ENCODE results near the gene TMA7.
A peak's percentile ranks its signal among the peaks of the same experiment; 100 is the strongest.
"Not testable (repeated sequence)": the region's sequence is repeated elsewhere in the genome, so short reads cannot be mapped to it uniquely, and the experiment has no call there.

TMA7 gene

GRCh38 chr3:48439820-48440589 lies at the start of gene TMA7, which contains the start of gene CCDC51:
TMA7 (plus strand) TSS chr3:48440257; CDS start chr3:48440297, 40 bp downstream.
CCDC51 (minus strand) TSS chr3:48440119; CDS start chr3:48435128, 4,991 bp downstream.
- peak; percentile 98 for DNase-seq (ENCODE audit: low spot score)

GRCh38 chr3:48394391-48394790 lies 45.7 kb upstream of the TMA7 start:
- DNase-seq (ENCODE audit: low spot score) = no peak

GRCh38 chr3:48395714-48396113 lies 44.3 kb upstream of the TMA7 start:
- no peak for DNase-seq (ENCODE audit: low spot score)

GRCh38 chr3:48397767-48398681 lies 42.0 kb upstream of the TMA7 start:
- DNase-seq (ENCODE audit: low spot score) = no peak

- no peak for DNase-seq (ENCODE audit: low spot score)
Measured at GRCh38 chr3:48398701-48399386, 41.2 kb upstream of the TMA7 start.

DNA sequence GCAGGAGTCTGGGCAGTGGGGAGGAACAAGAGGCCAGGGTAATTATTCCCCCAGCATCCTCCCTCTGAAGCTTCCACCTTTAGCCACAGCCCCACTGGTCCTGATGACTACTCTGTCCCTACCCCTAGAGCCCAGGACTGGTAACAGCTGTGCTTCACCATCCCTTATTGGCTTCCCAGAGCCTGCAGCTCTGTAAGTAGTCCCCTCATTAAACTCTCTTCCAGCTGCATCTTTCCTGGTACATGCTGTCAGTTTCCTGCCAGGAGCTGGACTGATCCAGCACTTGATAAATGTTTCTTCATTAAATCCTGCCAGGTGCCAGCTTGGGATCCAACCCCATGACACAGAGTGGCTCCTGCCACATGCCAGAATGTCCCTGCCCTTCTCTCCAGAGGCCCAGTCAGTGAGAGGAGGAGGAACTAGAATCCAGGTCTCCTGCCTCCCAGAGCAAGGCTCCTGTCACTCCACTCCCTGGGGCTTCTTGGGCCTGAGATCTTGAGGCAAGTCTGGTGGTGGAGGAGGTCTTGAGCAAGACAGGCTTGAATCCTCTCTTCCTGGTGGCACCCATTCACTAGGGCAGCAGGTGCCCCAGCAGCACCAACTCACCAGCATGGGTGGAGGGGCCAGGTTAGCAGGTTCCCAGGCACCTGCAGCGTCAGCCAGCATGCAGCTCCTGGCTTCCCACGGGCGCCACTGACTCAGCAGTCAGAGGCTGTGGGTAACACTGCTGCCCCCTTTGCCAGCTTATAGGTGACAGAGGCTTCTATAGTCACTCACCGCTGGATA lies 40.5 kb upstream of the TMA7 start:
- no peak for DNase-seq (ENCODE audit: low spot score)

GRCh38 chr3:48400824-48401433 lies 39.1 kb upstream of the TMA7 start:
- DNase-seq (ENCODE audit: low spot score) = peak; percentile 66

GRCh38 chr3:48401434-48401901 lies 38.6 kb upstream of the TMA7 start:
- DNase-seq (ENCODE audit: low spot score) = not testable (repeated sequence)

DNA sequence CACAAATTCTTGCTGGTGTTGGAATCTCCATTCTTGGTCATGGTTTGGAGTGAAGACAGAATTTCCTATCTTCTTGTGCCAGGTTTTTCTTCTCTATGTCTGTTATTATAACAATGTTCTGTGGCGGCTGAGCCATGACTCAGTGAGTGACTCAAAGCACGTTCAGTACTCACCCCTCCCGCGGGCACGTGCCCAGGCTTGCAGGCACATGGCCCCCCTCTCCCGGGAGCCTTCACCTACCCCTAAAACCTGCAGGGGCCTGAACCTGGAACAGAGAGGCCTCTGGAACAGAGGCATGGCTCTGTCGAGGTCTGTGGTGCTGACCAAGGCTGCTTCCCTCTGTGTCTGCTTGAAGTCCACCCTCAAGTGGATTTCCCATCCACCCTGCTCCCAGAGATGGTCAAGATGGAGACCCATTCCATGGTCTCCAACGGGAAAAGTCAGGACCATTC lies 37.8 kb upstream of the TMA7 start:
- DNase-seq (ENCODE audit: low spot score) = no peak

DNA sequence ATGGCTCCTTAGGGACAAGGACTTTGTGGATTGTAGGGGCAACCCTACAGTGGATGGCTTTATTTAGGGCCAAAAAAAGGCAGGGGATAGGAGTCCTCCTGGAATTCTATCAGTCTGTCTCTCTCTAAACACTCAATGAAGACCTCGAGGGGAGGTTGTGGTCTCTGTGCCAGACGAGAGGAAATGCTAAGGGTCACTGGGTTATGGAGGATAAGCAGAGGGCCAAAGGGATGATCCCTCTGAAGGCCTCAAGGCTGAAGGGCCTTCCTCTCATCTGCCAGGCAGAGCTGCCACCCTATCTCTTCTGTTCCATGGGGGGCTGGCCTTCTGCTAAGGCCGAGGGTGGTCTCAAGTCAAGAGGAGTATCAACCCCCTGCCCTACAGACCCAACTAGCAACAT lies 37.1 kb upstream of the TMA7 start:
- no peak for DNase-seq (ENCODE audit: low spot score)

GRCh38 chr3:48403533-48404439 lies 36.3 kb upstream of the TMA7 start:
- DNase-seq (ENCODE audit: low spot score) = no peak

- DNase-seq (ENCODE audit: low spot score) = no peak
Measured at GRCh38 chr3:48404440-48405342, 35.4 kb upstream of the TMA7 start.

DNA sequence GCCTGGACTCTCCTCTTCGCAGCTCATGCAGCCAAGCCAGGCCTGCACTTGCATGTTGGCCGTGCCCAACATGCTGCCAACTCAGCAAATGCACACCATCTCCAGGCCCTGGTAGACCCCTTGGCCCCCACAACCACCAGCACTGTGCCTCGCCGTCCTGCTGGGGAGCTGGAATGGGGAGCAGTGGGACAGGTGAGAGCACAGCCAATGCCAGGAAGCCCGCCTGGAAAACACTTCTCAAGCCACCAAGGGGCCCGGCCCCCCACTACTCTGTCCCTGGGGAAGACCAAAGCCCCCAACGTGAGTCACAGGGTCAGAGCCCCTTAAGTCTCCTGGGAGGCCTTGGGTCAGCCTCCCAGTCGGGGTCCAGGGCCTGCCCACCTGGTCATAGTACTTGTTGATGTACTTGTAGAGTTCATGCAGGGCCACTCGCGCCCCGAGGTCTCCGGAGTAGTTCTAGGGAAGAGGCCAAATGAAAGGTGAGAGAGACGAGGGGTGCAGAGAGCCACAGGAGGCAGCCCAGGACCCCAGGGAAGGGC lies 34.6 kb upstream of the TMA7 start:
- no peak for DNase-seq (ENCODE audit: low spot score)

DNA sequence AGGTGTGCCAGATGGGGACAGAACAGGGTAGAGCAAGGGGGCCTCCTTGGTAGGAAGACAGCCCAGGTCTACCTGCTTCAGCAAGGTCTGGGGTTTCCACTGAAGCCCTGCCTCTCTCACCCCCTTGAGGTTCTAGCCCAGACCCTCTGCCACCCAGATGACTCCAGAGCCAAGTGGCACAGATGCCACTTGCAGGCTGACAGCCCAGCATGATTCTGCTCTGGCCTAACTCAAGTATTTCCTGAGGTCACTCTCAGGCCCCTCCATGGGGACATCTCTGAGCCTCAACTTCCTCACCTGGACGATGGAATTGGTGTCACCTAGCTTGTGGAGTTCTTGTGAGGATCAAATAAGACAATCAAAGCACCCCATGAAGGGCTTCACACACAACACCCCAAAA lies 34.1 kb upstream of the TMA7 start:
- DNase-seq (ENCODE audit: low spot score) = no peak

GRCh38 chr3:48406443-48407431 lies 33.3 kb upstream of the TMA7 start:
- DNase-seq (ENCODE audit: low spot score) = no peak

DNA sequence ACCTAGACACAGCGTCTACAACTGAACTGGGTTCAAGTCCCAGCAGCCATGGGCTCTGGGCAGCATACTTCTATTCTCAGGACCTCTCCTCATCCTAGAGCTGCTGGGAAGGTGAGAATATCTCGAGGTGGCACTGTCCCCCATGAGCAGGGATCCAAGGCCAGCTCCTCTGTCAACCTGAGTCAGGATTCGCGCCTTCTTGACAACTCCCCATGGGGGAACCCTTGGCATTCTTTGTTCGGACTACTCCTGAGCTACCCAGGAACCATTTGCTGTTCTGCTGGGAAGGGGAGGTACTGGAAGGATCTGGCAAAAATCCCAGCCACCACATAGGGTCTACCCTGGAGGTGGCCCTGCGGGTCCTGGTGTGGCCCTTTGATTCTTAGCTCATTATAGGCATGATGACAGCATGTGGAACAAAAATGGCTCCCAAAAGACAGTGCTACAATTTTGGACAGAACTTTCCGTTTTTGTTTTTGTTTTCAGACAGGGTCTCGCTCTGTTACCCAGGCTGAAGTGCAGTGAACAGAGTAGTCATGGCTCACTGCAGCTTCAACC lies 32.4 kb upstream of the TMA7 start:
- DNase-seq (ENCODE audit: low spot score) = no peak

- DNase-seq (ENCODE audit: low spot score) = no peak
Measured at GRCh38 chr3:48408823-48409281, 31.2 kb upstream of the TMA7 start.
